GM13976 (cell line): ENCODE measurements around the gene EIF1AD.
A peak's percentile ranks its signal among the peaks of the same experiment; 100 is the strongest.

Experiments used
- DNase-seq: peaks from one replicate; pipeline ENCODE4 v3.0.0; 2012; ENCODE audit warnings: low spot score
- CTCF ChIP-seq: IDR thresholded peaks from 2 replicates; pipeline ENCODE4 v1.5.1; 2012; ENCODE audit warnings: borderline replicate concordance, mild to moderate bottlenecking; ENCODE audit not compliant: insufficient read depth; ENCODE audit errors: extremely low read depth, missing control alignments, control extremely low read depth
- in situ Hi-C: fragments of 300-500 bp; cut with MboI; formaldehyde crosslinking; loops from one replicate; pipeline ENCODE4 v1.12.0; 2022; ENCODE audit warnings: low sequenced_read_pairs, mixed read lengths, inconsistent platforms; ENCODE audit not compliant: unreplicated experiment

The EIF1AD gene

GRCh38 chr11:65961267-65962140 is 40.5 kb downstream of the EIF1AD start, which contains the start of gene SART1:
Gene SART1 (plus strand): TSS chr11:65961734. CDS start chr11:65961781, 47 bp downstream.
- no peak for TF ChIP-seq CTCF
- DNase-seq = peak; percentile 100
- in situ Hi-C loops = no loop called here

GRCh38 chr11:65960824-65961266 is 41.1 kb downstream of the EIF1AD start:
- in situ Hi-C loops = no loop called here
- TF ChIP-seq CTCF = no peak
- DNase-seq = no peak

GRCh38 chr11:65958774-65959420 is 43.1 kb downstream of the EIF1AD start:
- DNase-seq = no peak
- in situ Hi-C loops = no loop called here

GRCh38 chr11:65958291-65958690 is 43.7 kb downstream of the EIF1AD start:
- TF ChIP-seq CTCF = no peak
- in situ Hi-C loops = no loop called here

More at GRCh38 chr11:65958774-65959420, 43.1 kb downstream of the EIF1AD start:
- no peak for TF ChIP-seq CTCF

GRCh38 chr11:65954771-65955170 is 47.2 kb downstream of the EIF1AD start:
- no peak for DNase-seq
- in situ Hi-C loops = no loop called here
- TF ChIP-seq CTCF = no peak

More at GRCh38 chr11:65958291-65958690, 43.7 kb downstream of the EIF1AD start:
- DNase-seq = no peak

GRCh38 chr11:65953471-65953870 is 48.5 kb downstream of the EIF1AD start:
- TF ChIP-seq CTCF = no peak
- in situ Hi-C loops = no loop called here
- DNase-seq = no peak
